Astrocyte of the cerebellum (primary cell): ENCODE measurements around the gene ROCK2.

ENCODE experiments used
- DNase-seq: peaks from one replicate; pipeline ENCODE4 v3.0.0-alpha.2; 2011; ENCODE audit warnings: low read depth
- H3K4me3 ChIP-seq: 2 replicates; pipeline ENCODE4 v1.5.1; 2011; ENCODE audit warnings: mild to moderate bottlenecking, low read depth, low read length, moderate library complexity
- CTCF ChIP-seq: IDR thresholded peaks from 2 replicates; pipeline ENCODE4 v1.5.1; 2012; ENCODE audit warnings: low read length, low read depth, moderate library complexity, mild to moderate bottlenecking; ENCODE audit errors: missing control alignments
- in situ Hi-C: cut with HindIII; loops from 2 replicates; pipeline ENCODE4 v1.10.0; 2017; ENCODE audit warnings: low sequenced_read_pairs

ROCK2 gene

GRCh38 chr2:11363868-11364564, 19.6 kb upstream of the ROCK2 start:
- no peak for DNase-seq
- H3K4me3 ChIP-seq, result no peak overlapping the region
- in situ Hi-C loops, result no loop called here
- no peak for TF ChIP-seq CTCF

GRCh38 chr2:11359865-11360264, 15.4 kb upstream of the ROCK2 start:
- in situ Hi-C loops, result no loop called here
- TF ChIP-seq CTCF, result no peak
- DNase-seq, result no peak
- no peak overlapping the region for H3K4me3 ChIP-seq

- H3K4me3 ChIP-seq, result no peak overlapping the region
- no peak for DNase-seq
- no peak for TF ChIP-seq CTCF
- in situ Hi-C loops, result no loop called here
Measured at GRCh38 chr2:11357428-11357972, 13.1 kb upstream of the ROCK2 start.

- no peak for DNase-seq
- in situ Hi-C loops, result no loop called here
- TF ChIP-seq CTCF, result no peak
- no peak overlapping the region for H3K4me3 ChIP-seq
Measured at GRCh38 chr2:11356764-11357163, 12.3 kb upstream of the ROCK2 start.

GRCh38 chr2:11355194-11356053, 11.0 kb upstream of the ROCK2 start:
- no peak overlapping the region for H3K4me3 ChIP-seq
- no peak for DNase-seq
- no peak for TF ChIP-seq CTCF
- in situ Hi-C loops, result no loop called here

- no peak for TF ChIP-seq CTCF
- H3K4me3 ChIP-seq, result no peak overlapping the region
- no peak for DNase-seq
- in situ Hi-C loops, result no loop called here
Measured at GRCh38 chr2:11354363-11355154, 10.1 kb upstream of the ROCK2 start.
